ENCODE data around the gene CYSTM1.

The CYSTM1 gene

GRCh38 chr5:140258016-140258415 lies 83.0 kb downstream of the CYSTM1 start:
- no peak for DNase-seq (ENCODE audit: low read depth)

GRCh38 chr5:140258873-140259272 lies 83.9 kb downstream of the CYSTM1 start:
- no peak for DNase-seq (ENCODE audit: low read depth)

- no peak for DNase-seq (ENCODE audit: low read depth)
Measured at GRCh38 chr5:140259500-140259899, 84.5 kb downstream of the CYSTM1 start.

- no peak for DNase-seq (ENCODE audit: low read depth)
Measured at GRCh38 chr5:140260089-140260656, 85.2 kb downstream of the CYSTM1 start.

GRCh38 chr5:140261403-140262171 lies 86.6 kb downstream of the CYSTM1 start:
- DNase-seq (ENCODE audit: low read depth): no peak

GRCh38 chr5:140262221-140262620 lies 87.2 kb downstream of the CYSTM1 start:
- no peak for DNase-seq (ENCODE audit: low read depth)

GRCh38 chr5:140262839-140263238 lies 87.9 kb downstream of the CYSTM1 start:
- DNase-seq (ENCODE audit: low read depth): no peak

- DNase-seq (ENCODE audit: low read depth): no peak
Measured at GRCh38 chr5:140265845-140266244, 90.9 kb downstream of the CYSTM1 start.

- DNase-seq (ENCODE audit: low read depth): no peak
Measured at GRCh38 chr5:140266471-140267200, 91.6 kb downstream of the CYSTM1 start.

- no peak for DNase-seq (ENCODE audit: low read depth)
Measured at GRCh38 chr5:140267201-140267540, 92.2 kb downstream of the CYSTM1 start.

GRCh38 chr5:140267559-140268018 lies 92.6 kb downstream of the CYSTM1 start:
- DNase-seq (ENCODE audit: low read depth): no peak

- no peak for DNase-seq (ENCODE audit: low read depth)
Measured at GRCh38 chr5:140270008-140270407, 95.0 kb downstream of the CYSTM1 start.

- no peak for DNase-seq (ENCODE audit: low read depth)
Measured at GRCh38 chr5:140273401-140273877, 98.5 kb downstream of the CYSTM1 start.

- no peak for DNase-seq (ENCODE audit: low read depth)
Measured at GRCh38 chr5:140275837-140276236, 100.8 kb downstream of the CYSTM1 start.

- DNase-seq (ENCODE audit: low read depth): no peak
Measured at GRCh38 chr5:140282266-140282665, 107.3 kb downstream of the CYSTM1 start.

GRCh38 chr5:140284013-140284412 lies 109.0 kb downstream of the CYSTM1 start:
- DNase-seq (ENCODE audit: low read depth): no peak

GRCh38 chr5:140286424-140286823 lies 111.4 kb downstream of the CYSTM1 start:
- no peak for DNase-seq (ENCODE audit: low read depth)

GRCh38 chr5:140287801-140288521 lies 113.0 kb downstream of the CYSTM1 start:
- no peak for DNase-seq (ENCODE audit: low read depth)

- DNase-seq (ENCODE audit: low read depth): no peak
Measured at GRCh38 chr5:140292212-140293036, 117.4 kb downstream of the CYSTM1 start.

All from activated T-cell treated with anti-CD3 and anti-CD28 coated beads for 24 hours (primary cell).